ENCODE results near the gene AP1B1.

Gene AP1B1

GRCh38 chr22:29341056-29341848, 47.1 kb downstream of the AP1B1 start:
- no peak for TF ChIP-seq CTCF (IDR thresholded peaks at IDR 0.05; ENCODE audit: control extremely low read depth, extremely low read depth, low read depth, missing control alignments)
- ChIA-PET CTCF (no interaction called here), POLR2A (no interaction called here)
- no peak for DNase-seq (ENCODE audit: extremely low spot score)

GRCh38 chr22:29340566-29340965, 47.8 kb downstream of the AP1B1 start:
- no peak for DNase-seq (ENCODE audit: extremely low spot score)
- TF ChIP-seq CTCF (IDR thresholded peaks at IDR 0.05; ENCODE audit: control extremely low read depth, extremely low read depth, low read depth, missing control alignments) = no peak
- ChIA-PET POLR2A (interaction anchor here (0.5 kb wide), 1 partner anchor 113 kb away, joined by 3 read pairs; no protein-coding TSS in a partner anchor), CTCF (interaction anchor here (1.6 kb wide), 1 partner anchor 10 kb away, joined by 3 read pairs; no protein-coding TSS in a partner anchor)

GRCh38 chr22:29339381-29340235, 48.8 kb downstream of the AP1B1 start:
- DNase-seq (ENCODE audit: extremely low spot score) = no peak
- ChIA-PET POLR2A (interaction anchor here (0.5 kb wide), 1 partner anchor 112 kb away, joined by 3 read pairs; no protein-coding TSS in a partner anchor), CTCF (interaction anchor here (1.6 kb wide), 1 partner anchor 9 kb away, joined by 3 read pairs; no protein-coding TSS in a partner anchor)
- TF ChIP-seq CTCF (IDR thresholded peaks at IDR 0.05; ENCODE audit: control extremely low read depth, extremely low read depth, low read depth, missing control alignments) = no peak

GRCh38 chr22:29338398-29338797, 50.0 kb downstream of the AP1B1 start:
- ChIA-PET CTCF (no interaction called here), POLR2A (no interaction called here)
- no peak for DNase-seq (ENCODE audit: extremely low spot score)
- no peak for TF ChIP-seq CTCF (IDR thresholded peaks at IDR 0.05; ENCODE audit: control extremely low read depth, extremely low read depth, low read depth, missing control alignments)

- TF ChIP-seq CTCF (IDR thresholded peaks at IDR 0.05; ENCODE audit: control extremely low read depth, extremely low read depth, low read depth, missing control alignments) = no peak
- DNase-seq (ENCODE audit: extremely low spot score) = no peak
- CTCF ChIA-PET = interaction anchor here (1.0 kb wide), 1 partner anchor 13 kb away, joined by 3 read pairs; no protein-coding TSS in a partner anchor
- POLR2A ChIA-PET = no interaction called here
Measured at GRCh38 chr22:29337631-29338284, 50.6 kb downstream of the AP1B1 start.

Data from GM10248 (cell line).